DMS 273 (cell line): Measurements from ENCODE around the gene PLD3.
"Not testable (repeated sequence)": the region's sequence is repeated elsewhere in the genome, so short reads cannot be mapped to it uniquely, and the experiment has no call there.

Source experiments
- DNase-seq: peaks from one replicate; lab custom pipeline; 2025; ENCODE audit not compliant: unreplicated experiment; lab: John Stamatoyannopoulos, UW

Gene PLD3

GRCh38 chr19:40388481-40388880, 40.0 kb downstream of the PLD3 start:
- DNase-seq = no peak

- DNase-seq = no peak
Observed at GRCh38 chr19:40389404-40390083, 41.0 kb downstream of the PLD3 start.

GRCh38 chr19:40390084-40390742, 41.7 kb downstream of the PLD3 start, which contains the start of gene HIPK4:
TSS of gene HIPK4 (minus strand) at chr19:40390181. CDS start at chr19:40389902, 279 bp downstream.
- DNase-seq = no peak

GRCh38 chr19:40392123-40392522, 43.6 kb downstream of the PLD3 start:
- no peak for DNase-seq

GRCh38 chr19:40392894-40393517, 44.5 kb downstream of the PLD3 start:
- DNase-seq = peak; percentile 50

- DNase-seq = no peak
Observed at GRCh38 chr19:40393894-40394815, 45.7 kb downstream of the PLD3 start.

GRCh38 chr19:40394816-40395210, 46.3 kb downstream of the PLD3 start:
- DNase-seq = no peak

- DNase-seq = no peak
Observed at GRCh38 chr19:40395956-40396355, 47.5 kb downstream of the PLD3 start.

GRCh38 chr19:40396886-40397567, 48.5 kb downstream of the PLD3 start:
- DNase-seq = no peak

- no peak for DNase-seq
Observed at GRCh38 chr19:40397568-40397906, 49.0 kb downstream of the PLD3 start.

GRCh38 chr19:40398417-40399131, 50.1 kb downstream of the PLD3 start:
- no peak for DNase-seq

GRCh38 chr19:40400559-40400958, 52.1 kb downstream of the PLD3 start:
- DNase-seq = no peak

- peak; percentile 89 for DNase-seq
Observed at GRCh38 chr19:40403262-40403984, 54.9 kb downstream of the PLD3 start.

GRCh38 chr19:40407714-40408597, 59.5 kb downstream of the PLD3 start:
- no peak for DNase-seq

- DNase-seq = not testable (repeated sequence)
Observed at GRCh38 chr19:40408598-40408925, 60.1 kb downstream of the PLD3 start.

- peak; percentile 43 for DNase-seq
Observed at GRCh38 chr19:40410030-40410389, 61.5 kb downstream of the PLD3 start.

GRCh38 chr19:40411125-40411842, 62.8 kb downstream of the PLD3 start:
- DNase-seq = no peak

- DNase-seq = no peak
Observed at GRCh38 chr19:40411958-40412499, 63.5 kb downstream of the PLD3 start.
